HK-2 (cell line): ENCODE results near the gene FRMD8.
A peak's percentile ranks its signal among the peaks of the same experiment; 100 is the strongest.

Source experiments
- DNase-seq: peaks from one replicate; pipeline ENCODE4 v3.0.0-alpha.2; 2018; ENCODE audit not compliant: unreplicated experiment

The FRMD8 gene

DNA sequence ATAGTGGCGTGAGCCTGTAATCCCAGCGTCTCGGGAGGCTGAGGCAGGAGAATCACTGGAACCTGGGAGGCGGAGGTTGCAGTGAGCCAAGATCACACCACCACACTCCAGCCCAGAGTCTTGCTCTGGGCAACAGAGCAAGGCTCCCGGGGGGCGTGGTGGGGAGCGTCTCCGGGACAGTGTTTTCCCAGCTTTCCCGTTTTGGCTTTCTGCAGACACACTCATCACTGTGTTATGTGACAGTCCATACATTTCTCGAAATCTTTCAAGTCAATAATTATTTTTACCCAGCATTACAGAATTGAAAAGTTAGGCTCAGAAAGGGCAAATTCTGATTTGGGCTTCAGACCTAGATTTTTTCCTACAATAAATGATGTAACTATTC is 67.9 kb downstream of the FRMD8 start:
- DNase-seq: no peak

DNA sequence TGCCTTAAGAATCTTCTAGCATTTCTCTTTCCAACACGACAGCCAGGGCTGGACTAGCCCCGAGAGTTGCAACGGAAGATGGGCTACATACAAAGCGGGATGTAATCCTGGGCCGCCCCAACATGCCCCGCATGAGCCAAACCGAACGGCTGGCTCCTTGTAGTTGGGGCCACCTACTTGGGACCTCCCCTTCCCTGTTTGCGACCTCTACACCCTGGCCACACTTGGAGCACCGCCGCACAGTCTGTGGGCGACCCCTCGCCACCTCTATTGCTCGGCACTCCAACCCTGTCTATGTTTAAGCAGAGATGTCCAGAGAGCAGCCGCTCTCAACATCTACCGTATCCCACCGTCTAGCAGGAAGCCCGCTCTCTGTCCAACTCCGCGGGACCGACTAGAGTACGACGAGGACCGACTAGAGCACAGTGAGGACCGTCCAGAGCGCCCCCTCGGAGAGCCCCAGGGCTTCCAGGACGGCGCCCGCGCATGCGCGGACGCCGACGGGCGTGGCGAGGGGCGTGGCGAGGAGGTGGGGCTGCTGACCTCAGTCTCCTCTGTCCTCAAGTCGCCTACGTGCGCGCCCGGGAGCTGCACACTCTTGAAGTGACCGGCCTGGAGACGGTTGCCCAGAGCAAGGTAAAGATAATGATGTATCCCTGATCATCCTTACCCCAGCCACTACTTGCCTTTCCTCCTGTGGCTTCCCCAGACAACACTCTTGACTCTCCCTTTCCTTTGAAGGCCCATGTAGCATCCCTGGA is 68.4 kb downstream of the FRMD8 start:
- peak; percentile 74 for DNase-seq

DNA sequence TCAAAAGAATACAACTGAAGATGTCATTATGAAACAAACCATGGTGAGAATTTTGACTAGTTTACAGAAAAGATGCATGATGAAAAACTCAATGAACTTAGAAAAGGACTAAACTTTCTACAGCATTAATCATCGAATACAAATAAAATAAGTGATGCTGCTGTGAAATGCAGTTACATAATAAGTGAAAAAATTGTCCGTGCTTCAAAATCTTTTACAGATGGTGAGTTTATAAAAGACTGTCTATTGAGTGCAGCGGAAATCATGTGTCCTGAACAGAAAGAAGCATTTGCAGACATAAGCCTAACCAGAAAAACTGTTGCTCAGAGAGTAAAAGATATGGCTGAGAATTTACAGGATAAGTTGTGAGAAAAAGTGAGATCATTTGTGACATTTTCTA is 70.0 kb downstream of the FRMD8 start:
- no peak for DNase-seq

DNA sequence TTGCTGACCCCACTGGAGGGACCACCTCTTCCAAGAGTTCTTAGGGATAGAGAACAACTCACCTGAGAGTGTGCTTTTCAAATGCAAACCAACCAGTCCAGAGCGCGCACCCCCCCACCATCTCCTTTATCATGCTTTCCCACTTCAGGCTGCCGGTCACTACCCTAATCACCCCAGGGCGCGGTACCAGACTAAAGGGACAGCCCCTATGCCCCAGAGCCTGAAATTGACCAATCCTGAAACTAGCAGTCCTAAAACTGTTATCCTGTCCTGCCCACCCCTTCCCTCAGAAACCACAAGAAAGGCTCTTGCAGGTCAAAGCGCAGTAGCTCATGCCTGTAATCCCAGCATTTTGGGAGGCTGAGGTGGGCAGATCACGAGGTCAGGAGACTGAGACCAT is 73.1 kb downstream of the FRMD8 start:
- DNase-seq: no peak
